ENCODE results near the gene HSPA9. TPM values are rescaled to one million over a fixed set of nuclear protein-coding genes. Genes with fewer than 3 reads are reported as not detected.

Gene HSPA9
- polyA plus RNA-seq, 2 of the 4 experiments (the other 2 are of a cell fraction), result 417 to 615 TPM

DNA sequence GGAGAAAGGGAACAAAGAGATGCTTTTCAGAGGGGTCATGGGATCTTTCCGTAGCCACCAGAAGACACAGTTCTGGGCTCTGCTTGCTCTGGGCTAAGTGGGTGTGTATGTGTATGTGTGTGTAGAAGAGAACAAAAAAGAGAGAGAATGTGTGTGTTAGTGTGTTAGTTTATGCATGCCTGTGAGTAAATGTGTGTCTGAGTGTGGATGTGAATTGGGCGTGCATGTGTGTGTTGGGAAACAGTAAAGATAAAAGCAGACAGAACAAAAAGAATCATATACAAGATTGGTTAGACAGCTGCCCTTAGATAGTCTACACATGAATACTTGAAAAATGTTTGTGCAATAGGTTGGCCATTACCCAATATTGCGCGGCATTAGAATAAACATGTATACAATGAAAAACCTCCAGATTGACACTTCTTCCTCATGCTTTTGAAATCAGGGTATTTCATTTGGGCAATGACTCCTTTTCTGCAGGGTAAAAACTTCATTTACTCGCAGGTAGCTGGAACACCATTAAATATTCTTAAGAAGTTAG is 36.5 kb upstream of the HSPA9 start (continued):
- no peak for TF ChIP-seq MAZ (IDR thresholded peaks at IDR 0.05; ENCODE audit: borderline replicate concordance, low read depth, low read length)
- TF ChIP-seq KDM5A (IDR thresholded peaks at IDR 0.05), result no peak

GRCh38 chr5:138610918-138611677 is 35.9 kb upstream of the HSPA9 start:
- no peak for TF ChIP-seq BHLHE40 (IDR thresholded peaks at IDR 0.05; ENCODE audit: low read depth, low read length)
- no peak for TF ChIP-seq FOSB (CRISPR knock-in tag; IDR thresholded peaks at IDR 0.05)
- no peak for TF ChIP-seq RFX5 (IDR thresholded peaks at IDR 0.05)
- no peak for TF ChIP-seq MAZ (IDR thresholded peaks at IDR 0.05; ENCODE audit: borderline replicate concordance, low read depth, low read length)
- no peak for TF ChIP-seq POLR2AphosphoS2 (conservative IDR thresholded peaks at IDR 0.05; ENCODE audit: low read length)
- TF ChIP-seq SMC3 (IDR thresholded peaks at IDR 0.05), result no peak
- TF ChIP-seq REST (IDR thresholded peaks at IDR 0.05), result no peak
- 0 out of 3 replicates have a peak, but pooled peaks cover 3% of the 10 kb centered on the region for H3K4me1 ChIP-seq
- no peak for ATAC-seq
- 78% methylated on average over 12 of the region's 16 CpGs for WGBS (ENCODE audit: missing lambda C conversion rate)
- no peak overlapping the region for H3K27ac ChIP-seq
- no peak for FAIRE-seq
- H3K4me3 ChIP-seq, result no peak overlapping the region
- no peaks in the 10 kb centered on the region for H3K9me3 ChIP-seq
- CTCF ChIA-PET, result interaction anchor here (1.2 to 2.6 kb wide), 2 partner anchors 11 to 32 kb away, joined by 5 to 10 read pairs; no protein-coding TSS in a partner anchor
- POLR2A ChIA-PET, result no interaction called here
- no peak overlapping the region for H3K4me2 ChIP-seq
- DNase-seq (ENCODE audit: low read depth in 1 of 2, low spot score in 1 of 2), result no peak

DNA sequence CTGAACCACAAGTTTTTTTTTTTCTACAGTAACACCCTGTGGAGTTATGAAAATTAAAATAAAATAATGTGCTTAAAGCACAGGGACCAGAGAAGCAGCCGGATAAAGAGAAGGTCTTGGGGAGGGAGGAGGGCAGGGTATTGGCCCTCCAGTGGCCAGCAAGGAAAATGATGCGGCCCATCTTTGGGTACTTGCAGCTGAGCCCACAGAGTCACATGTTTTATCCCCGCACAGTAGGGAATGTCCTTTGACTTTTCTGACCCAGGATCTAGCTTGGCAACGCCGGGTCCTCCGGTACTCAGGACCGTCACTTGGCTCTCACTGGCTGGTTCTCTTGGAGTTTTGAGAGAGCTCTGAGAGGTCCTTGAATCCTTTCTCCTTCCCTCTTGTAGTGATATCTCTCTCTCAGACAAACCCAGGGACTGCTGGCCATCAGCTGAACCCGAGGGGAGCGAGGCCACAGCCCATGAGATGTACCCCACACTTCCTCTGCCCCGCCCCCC is 35.3 kb upstream of the HSPA9 start:
- TF ChIP-seq JUN (IDR thresholded peaks at IDR 0.05) (no peak), TP53 (CRISPR knock-in tag; IDR thresholded peaks at IDR 0.05) (no peak), BHLHE40 (IDR thresholded peaks at IDR 0.05; ENCODE audit: low read depth, low read length) (no peak), RNF2 (IDR thresholded peaks at IDR 0.05; ENCODE audit: borderline replicate concordance, low read depth) (no peak)
- no peak for FAIRE-seq
- 68% methylated on average over 10 of the region's 10 CpGs for WGBS (ENCODE audit: missing lambda C conversion rate)
- peak; percentile 20 to 26 for DNase-seq (ENCODE audit: low read depth in 1 of 2, low spot score in 1 of 2)
- no peaks in the 10 kb centered on the region for H3K9me3 ChIP-seq
- 0 out of 3 replicates have a peak, but pooled peaks cover 3% of the 10 kb centered on the region for H3K4me1 ChIP-seq
- peak; percentile 70 to 79; a peak in 5 of 6 replicates for ATAC-seq
- ChIA-PET POLR2A (no interaction called here), CTCF (interaction anchor here (1.2 to 2.6 kb wide), 3 partner anchors 10 to 31 kb away, joined by 5 to 10 read pairs (median 5); no protein-coding TSS in a partner anchor)
- no peak overlapping the region for H3K27ac ChIP-seq
- no peak overlapping the region for H3K4me2 ChIP-seq
- H3K4me3 ChIP-seq, result no peak overlapping the region

- DNase-seq (ENCODE audit: low read depth in 1 of 2, low spot score in 1 of 2) (no peak), FAIRE-seq (no peak), ATAC-seq (no peak)
- ChIA-PET POLR2A (no interaction called here), CTCF (interaction anchor here (0.8 to 1.2 kb wide), 4 partner anchors 15 to 156 kb away, joined by 3 to 5 read pairs (median 3); no protein-coding TSS in a partner anchor)
- WGBS (ENCODE audit: missing lambda C conversion rate), result 36% methylated on average over 5 of the region's 6 CpGs
- TF ChIP-seq JUNB (IDR thresholded peaks at IDR 0.05) (no peak), HES2 (IDR thresholded peaks at IDR 0.05) (no peak), ZSCAN20 (CRISPR knock-in tag; IDR thresholded peaks at IDR 0.05) (no peak), RNF2 (IDR thresholded peaks at IDR 0.05; ENCODE audit: borderline replicate concordance, low read depth) (no peak), ZNF302 (CRISPR knock-in tag; IDR thresholded peaks at IDR 0.05) (no peak), ZFP36 (IDR thresholded peaks at IDR 0.05; ENCODE audit: borderline replicate concordance, partially characterized antibody) (no peak), NR3C1 (IDR thresholded peaks at IDR 0.05) (no peak), MYC (IDR thresholded peaks at IDR 0.05; ENCODE audit: borderline replicate concordance, low read length) (no peak), CHD4 (IDR thresholded peaks at IDR 0.05; ENCODE audit: borderline replicate concordance) (no peak), RARB (CRISPR knock-in tag; IDR thresholded peaks at IDR 0.05) (no peak), FOSL2 (IDR thresholded peaks at IDR 0.05) (no peak), FOSL2 (CRISPR knock-in tag; IDR thresholded peaks at IDR 0.05) (no peak), MAFK (IDR thresholded peaks at IDR 0.05; ENCODE audit: partially characterized antibody) (no peak), HOXB13 (CRISPR knock-in tag; IDR thresholded peaks at IDR 0.05; ENCODE audit: low read depth) (no peak)
- TF ChIP-seq, protein P1, sequence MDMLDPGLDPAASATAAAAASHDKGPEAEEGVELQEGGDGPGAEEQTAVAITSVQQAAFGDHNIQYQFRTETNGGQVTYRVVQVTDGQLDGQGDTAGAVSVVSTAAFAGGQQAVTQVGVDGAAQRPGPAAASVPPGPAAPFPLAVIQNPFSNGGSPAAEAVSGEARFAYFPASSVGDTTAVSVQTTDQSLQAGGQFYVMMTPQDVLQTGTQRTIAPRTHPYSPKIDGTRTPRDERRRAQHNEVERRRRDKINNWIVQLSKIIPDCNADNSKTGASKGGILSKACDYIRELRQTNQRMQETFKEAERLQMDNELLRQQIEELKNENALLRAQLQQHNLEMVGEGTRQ (IDR thresholded peaks at IDR 0.05), result no peak
- Histone ChIP-seq H3K4me2 (no peak overlapping the region), H3K4me1 (peaks cover 7% of the 10 kb centered on the region; the same call in 2 of the 3 replicates), H3K9me3 (no peaks in the 10 kb centered on the region), H3K27ac (no peak overlapping the region), H3K4me3 (no peak overlapping the region)
Observed at GRCh38 chr5:138606378-138607064, 31.3 kb upstream of the HSPA9 start.
